ENCODE measurements around the gene MYH6. TPM values are rescaled to one million over a fixed set of nuclear protein-coding genes. Genes with fewer than 3 reads are reported as not detected.
"Not testable (repeated sequence)": the region's sequence is repeated elsewhere in the genome, so short reads cannot be mapped to it uniquely, and the experiment has no call there.

The MYH6 gene
- total RNA-seq, 1 experiment from 2014 or later: not detected

DNA sequence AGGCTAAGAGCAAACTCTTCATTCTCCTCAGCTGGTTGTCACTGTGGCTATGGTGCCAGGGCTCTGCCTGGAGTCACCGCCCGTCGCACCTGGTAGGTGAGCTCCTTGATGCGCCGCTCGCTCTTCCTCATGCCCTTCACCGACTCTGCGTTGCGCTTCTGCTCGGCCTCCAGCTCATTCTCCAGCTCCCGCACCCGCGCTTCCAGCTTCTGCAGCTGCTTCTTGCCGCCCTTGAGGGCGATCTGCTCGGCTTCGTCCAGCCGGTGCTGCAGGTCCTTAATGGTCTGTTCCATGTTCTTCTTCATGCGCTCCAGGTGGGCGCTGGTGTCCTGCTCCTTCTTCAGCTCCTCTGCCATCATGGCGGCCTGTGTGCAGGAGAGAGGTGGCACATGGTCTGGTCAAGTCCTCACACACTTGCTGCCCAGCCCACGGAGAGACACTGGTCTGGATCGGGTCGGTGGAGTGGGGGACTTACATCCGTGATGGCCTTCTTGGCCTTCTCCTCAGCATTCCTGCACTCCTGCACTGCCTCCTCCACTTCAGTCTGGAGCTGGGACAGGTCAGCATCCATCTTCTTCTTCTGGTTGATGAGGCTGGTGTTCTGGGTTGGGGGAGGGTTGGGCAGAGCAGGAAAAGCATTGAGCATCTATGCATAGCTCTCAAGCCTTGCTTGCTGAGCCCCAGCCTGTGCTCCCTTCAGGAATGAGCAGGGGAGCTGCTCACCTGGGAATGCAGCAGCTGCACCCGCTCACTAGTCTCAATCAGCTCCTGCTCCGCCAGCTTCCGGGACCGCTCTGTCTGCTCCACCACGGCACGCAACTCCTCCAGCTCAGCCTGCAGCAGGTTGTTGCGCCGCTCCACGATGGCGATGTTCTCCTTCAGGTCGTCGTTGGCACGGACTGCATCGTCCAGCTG is 7.1 kb upstream of the MYH6 start:
- DNase-seq (ENCODE audit: low read depth): no peak

DNA sequence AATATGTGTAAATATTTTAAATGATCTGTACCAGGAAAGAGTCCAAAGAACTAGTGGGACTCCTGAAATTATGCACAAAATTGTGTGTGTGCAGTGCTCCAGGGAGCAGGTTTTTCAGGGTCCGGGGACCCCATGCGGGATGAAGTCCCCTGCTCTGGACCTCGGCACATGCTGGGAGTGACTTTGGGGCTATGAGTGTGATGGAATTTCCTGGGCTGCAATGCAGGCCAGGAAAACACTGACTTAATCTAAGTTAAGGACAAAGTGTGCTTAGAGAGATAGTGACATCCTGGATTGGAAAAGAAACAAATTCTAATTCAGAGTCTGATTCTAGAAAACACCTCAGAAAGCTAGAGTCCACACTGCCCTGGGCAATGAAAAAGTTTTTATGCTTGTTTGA is 6.2 kb upstream of the MYH6 start:
- DNase-seq (ENCODE audit: low read depth): no peak

DNA sequence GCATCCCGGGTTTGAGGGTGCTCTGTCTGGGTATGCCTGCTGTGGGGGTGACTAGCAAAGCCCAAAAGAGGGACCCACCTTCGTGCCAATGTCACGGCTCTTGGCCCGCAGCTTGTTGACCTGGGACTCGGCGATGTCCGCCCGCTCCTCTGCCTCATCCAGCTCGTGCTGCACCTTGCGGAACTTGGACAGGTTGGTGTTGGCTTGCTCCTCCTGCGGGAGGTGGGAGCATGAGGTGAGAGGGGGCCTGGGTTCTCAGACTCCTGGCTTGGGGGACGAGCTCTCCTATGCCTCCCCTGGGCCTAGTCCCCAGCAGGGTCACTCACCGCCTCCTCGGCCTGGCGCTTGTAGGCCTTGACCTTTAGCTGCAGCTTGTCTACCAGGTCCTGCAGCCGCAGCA is 5.6 kb upstream of the MYH6 start:
- DNase-seq (ENCODE audit: low read depth): no peak

DNA sequence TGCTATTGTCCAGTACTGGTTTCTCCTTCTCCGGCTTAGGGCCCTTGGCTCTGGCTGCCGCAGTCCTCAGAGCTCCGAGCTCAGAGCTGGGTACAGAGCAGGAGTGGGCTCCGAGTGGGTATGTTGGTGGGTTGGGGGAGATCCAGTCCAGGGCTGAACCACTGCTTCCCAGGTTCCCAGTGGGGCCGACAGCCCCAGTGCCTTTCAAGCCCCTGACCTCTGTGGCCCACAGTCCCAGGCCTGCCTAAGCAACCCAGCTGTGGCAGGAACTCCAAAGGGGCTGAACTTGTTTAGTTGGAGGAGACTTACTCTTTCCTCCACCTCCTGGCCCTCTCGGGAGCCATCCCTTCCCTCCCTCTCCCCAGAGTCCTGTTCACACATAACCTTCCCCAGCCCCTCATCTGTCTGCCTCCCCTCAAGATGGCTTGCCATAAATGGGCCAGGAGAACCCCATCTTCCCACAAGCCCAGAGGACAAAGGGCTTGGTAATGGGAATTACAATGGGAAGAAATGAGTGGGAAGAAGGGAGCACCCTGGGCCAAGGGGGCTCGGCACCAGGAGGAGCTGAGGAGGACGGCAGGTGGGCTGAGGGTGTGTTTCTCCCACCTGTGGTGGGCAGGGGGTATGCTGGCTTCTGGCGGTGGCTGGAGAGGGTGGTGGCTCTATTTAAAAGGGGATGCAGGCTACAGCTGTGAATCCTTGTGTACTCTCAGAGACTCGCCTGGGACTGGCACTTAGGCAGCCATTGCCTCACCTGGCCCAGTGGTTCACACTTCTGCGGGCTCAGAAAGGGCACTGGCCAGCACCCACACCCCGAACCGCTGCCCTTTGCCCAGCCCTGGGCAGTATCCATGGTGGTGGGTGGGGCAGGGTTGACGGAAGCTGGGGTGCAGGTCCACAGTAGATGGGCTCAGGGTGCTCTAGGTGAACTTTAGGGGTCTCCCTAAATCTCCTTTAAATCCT is 3.8 kb upstream of the MYH6 start:
- DNase-seq (ENCODE audit: low read depth): no peak

DNA sequence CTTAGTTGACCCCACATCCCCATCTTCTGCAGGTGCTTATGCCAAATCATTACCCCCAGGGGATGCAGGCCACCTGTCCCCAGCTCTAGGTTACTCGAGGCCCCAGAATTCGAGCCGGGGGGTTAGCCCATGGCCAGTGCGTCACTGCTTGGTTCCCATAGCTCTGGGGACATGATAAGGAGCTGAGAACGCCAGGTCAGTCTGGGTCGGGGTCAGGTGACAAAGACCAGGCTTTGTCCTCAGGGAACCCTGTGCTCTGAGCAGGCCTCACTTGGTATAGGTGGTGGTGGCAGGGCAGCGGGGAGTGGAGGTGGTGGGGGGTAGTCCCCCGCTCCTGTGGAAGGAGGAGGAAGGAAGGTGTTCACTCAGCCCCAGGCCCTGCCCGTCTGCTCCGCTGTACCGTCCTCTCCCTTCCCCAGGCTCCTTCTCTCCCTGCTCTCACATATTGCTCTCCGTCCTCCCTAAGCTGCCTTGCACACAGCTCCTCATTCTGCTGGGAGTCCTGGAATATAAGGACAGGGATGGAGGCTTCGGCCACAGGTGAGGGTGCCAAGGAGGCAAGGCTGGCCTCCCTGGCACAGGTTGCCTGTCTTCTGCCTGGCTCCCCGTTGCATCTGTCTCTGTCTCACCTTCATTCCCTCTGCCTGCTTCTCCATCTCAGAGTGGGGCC is 2.0 kb upstream of the MYH6 start:
- DNase-seq (ENCODE audit: low read depth): no peak

DNA sequence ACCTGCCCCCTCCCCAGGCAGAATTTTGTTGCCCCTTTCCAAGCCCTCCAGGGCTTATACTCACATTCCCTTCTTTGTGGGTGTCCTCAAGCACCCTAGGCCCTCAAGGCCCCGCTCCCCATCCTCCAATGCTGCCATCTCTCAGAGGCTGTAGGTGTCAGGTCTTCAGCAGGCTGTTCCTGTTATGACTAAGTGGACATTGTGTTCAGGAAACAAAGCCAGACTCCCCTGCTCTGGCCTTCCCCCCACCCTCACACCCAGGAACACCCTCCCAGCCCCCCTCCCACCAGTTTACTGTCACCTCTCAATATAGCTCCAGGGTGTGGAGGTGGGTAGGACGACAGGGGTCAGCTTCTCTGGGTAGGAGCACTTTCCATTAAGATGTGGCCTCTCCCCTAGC is 1.4 kb upstream of the MYH6 start:
- no peak for DNase-seq (ENCODE audit: low read depth)

DNA sequence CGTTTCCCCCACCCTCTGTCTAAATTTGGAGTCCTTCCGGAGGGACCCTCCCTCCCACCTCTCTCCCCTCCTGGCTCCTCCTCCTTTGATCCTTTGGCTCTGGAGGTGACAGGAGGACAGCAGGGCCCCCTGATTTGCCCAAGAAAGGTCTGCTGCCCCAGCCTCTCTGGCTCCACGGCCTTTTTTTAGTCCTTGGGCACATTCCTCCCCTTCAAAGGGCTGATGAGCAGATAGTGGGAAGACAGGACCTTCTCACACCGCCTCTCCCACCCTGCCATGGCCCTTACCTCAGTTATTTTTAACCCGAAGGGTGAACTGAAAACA is 196 bp upstream of the MYH6 start:
- no peak for DNase-seq (ENCODE audit: low read depth)

DNA sequence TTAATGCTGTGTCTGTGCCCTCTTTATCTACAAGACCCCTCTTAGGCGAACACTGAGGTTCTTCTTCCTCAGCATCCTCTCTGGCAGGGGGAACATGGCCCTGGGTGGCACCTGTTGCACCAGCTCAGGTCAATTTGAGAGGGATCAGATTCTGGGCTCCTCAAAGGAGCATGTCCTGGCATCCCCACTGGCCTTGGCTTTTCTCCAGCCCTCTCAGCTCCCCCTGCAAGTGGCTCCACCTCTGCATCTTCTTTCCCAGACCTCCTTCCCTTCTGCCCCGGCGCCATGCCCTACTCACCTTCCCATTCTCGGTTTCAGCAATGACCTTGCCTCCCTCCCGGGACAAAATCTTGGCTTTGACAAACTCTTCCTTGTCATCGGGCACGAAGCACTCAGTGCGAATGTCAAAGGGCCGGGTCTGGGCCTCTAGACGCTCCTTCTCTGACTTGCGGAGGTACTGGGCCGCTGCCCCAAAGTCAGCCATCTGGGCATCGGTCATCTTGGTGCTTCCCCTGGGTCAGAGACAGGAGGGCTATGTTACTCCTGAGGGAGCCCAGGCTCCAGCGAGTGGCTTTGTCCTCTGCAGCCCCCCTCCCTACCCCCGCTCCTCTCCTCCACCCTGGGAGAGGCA is 1.2 kb downstream of the MYH6 start:
- DNase-seq (ENCODE audit: low read depth): no peak

DNA sequence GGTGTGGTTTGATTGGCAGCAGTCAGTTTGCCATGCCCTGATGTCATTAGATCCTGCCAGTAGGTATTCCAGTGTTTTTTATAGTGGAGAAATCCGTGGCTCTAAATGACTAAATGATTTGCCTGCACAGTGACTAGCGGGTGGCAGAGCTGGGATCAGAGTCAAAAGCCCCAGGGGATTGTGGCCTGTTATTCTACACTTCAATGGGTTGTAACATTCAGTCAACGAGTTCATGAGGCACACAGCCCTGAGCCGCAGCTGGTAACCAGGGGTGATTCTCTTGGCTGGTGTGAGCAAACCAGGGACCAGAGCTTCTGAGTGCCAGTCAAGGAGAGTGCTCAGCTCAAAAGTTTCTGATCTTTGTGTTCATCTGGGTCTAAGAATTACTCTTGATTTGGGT is 1.8 kb downstream of the MYH6 start:
- DNase-seq (ENCODE audit: low read depth): peak; percentile 40

DNA sequence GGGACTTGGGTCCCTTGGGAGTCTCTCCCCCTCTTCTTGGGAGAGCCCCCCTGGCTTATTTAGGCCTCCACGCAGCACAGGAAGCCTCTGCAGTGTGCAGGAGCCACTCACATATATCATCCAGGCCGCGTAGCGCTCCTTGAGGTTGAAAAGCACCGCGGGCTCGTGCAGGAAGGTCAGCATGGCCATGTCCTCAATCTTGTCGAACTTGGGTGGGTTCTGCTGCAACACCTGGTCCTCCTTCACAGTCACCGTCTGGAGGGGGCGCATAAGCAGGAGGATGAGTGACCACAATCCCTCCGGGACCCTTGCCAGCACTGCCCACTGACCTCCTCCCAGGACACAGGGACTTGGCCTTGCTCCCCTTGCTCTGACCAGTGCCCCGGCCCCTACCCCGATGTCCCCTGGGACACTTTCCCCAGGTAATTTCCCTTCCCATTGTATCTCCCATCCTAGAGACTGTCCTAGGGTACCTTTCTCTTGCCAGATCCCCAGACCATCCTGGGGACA is 2.5 kb downstream of the MYH6 start:
- DNase-seq (ENCODE audit: low read depth): no peak

DNA sequence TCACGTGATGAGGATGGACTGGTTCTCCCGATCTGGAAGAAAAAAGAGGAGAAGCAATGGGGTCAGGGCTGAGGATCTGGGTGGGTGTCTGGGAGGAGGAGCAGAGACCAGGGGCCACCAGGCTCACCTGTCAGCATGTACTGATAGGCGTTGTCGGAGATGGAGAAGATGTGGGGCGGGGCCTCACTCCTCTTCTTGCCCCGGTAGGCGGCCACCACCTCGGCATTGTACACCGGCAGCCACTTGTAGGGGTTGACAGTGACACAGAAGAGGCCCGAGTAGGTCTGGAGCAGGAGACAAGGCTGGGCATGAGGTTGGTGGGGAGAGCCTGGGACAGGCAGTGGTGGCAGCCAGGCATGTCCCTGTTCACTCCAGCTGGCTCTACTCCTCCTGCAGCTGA is 3.0 kb downstream of the MYH6 start:
- DNase-seq (ENCODE audit: low read depth): no peak

DNA sequence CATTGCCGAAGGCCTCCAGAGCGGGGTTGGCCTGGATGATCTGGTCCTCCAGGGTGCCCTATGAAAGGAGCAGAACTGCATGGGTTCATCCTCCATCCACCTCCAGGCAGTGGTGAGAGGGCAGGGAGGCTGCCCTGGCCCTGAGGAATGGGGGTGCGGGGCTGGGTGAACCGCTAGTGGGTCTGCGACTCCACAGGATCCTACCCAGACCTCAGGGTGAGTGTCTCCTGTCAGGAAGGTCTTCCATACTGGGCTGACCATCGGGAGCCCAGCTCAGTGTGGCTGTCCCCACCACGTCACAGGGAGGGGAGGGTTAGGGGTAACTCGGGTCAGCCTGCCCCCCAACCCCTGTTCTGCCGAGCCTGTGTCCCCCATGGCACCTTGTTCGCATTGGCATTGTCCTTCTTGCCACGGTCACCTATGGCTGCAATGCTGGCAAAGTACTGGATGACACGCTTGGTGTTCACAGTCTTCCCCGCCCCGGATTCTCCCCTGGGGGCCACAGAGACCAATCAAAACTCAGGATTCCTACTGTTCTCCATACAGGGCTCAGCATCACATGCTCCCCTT is 3.7 kb downstream of the MYH6 start:
- no peak for DNase-seq (ENCODE audit: low read depth)

DNA sequence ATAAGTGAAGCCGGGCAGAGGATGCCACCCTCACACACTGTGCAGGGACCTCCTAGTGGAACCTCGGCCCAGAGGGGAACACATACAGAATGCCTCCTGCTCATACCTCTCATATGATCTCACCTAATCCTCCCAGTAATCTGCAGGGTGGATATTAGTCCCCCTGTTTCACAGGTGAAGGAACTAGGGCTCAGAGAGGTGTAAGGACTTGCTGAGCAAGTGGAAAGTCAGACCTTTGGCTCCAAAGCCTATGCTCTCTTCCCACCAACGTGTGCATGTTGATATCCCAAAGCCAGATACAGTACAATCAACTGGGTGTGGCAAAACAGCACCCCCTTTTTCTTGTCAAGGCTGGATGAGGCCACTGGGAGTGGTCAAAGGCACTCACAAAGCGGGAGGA is 4.2 kb downstream of the MYH6 start:
- no peak for DNase-seq (ENCODE audit: low read depth)

DNA sequence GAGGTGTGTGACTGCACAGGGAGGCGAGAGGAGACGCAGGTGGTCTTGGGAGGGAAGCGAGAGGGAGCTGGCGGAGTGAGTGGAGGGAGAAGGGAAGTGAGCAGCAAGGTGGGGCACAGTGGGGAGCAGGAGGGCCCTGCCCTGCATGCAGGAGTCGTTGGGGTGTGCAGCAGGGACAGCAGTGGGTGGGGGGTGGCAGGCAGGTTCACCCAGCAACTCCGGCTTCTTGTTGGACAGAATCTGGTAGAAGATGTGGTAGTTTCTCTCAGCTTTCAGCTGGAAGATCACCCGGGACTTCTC is 5.0 kb downstream of the MYH6 start:
- DNase-seq (ENCODE audit: low read depth): no peak

DNA sequence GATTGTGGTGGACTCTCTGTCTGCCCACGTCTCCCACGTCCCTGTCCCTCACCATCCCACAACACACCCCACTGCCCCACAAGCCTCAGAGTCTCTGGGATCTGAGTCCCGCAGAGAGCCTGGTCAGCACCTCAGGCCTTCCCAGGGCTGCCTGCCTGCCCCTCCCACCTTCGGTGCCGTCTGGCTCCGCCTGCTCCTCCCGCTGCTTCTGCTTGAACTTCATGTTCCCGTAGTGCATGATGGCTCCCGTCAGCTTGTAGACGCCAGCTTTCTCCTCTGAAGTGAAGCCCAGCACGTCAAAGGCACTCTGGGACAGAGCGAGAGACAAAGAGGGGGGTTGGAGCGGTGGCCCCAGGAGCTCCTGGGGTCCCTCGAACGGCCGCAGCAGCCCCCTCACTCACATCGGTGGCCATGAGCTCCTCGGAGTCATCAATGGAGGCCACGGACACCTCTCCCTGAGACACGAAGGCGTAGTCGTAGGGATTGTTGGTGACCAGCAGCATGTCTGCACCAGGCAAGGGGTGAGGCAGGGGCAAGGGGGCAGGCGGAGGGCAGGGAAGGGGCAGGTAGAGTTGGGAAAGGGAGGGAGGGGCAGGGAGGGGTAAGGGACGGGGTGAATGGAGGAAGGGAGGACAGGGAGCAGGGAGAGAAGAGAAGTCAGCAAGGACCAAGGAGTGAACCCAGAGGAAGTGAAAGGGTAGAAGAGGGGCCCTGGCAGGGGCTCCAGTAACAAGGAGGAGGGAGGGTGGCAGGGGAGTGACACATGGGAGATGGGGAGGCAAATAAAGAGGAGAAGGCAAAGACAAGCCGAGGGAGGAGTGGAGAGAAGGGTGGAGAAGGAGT is 5.6 kb downstream of the MYH6 start:
- no peak for DNase-seq (ENCODE audit: low read depth)

DNA sequence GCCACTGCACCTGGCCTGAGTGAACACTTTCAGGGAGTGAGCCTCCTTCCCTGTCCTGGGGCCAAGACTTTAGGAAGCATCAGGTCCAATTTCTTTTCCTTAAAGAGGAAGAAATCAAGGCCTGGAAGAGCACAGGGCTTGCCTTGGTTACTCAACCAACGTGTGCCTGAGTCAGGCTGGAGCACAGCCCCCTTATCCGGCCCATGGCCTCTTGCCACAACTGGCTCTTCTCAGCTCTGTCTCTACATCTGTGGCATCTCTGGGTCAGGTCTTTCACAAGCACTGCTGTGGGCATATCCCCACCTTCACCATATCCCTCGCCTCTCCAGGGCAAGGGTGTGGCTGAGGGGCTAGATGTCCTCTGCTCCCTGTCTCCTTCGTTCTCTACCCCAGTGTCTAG is 6.8 kb downstream of the MYH6 start:
- no peak for DNase-seq (ENCODE audit: low read depth)

DNA sequence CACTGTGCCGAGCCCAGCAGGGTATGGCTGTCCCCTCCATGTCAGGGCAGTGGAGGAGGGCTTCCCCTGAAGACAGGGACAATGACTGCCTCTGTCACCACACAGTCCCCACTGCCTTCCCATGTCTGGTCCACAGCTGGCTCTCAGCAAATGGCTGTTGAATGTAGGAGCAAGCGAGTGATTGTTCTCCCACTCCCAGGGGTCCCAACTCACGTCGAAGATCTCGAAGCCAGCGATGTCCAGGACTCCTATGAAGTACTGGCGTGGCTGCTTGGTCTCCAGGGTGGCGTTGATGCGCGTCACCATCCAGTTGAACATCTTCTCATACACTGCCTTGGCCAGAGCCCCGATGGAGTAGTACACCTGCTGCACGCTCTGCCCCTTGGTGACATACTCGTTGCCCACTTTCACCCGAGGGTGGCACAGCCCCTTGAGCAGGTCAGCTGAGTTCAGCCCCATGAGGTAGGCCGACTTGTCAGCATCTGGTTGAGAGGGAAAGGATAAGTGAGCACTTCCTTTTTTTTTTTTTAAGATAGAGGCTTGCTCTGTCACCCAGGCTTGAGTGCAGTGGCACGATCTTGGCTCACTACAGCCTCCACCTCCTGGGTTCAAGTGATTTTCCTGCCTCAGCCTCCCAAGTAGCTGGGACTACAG is 7.5 kb downstream of the MYH6 start:
- not testable (repeated sequence) for DNase-seq (ENCODE audit: low read depth)

DNA sequence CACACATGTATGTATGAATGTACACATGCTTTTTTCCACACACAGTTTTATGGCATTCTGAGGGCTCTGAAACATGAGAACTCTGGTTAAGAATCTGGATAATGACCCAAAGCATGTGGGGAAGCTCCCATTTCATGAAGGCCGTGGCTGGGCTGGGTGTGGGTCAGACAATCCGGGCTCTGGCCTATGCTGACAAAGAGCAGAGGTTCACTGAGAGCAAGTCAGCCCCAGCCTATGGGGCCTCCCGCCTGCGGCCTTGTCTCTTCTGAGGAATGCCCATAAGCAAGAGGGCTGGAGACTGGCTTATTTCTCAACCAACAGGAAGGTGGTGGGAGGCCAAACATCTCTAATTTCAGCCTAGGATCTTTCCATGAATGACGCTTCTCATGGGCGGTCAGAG is 8.5 kb downstream of the MYH6 start:
- no peak for DNase-seq (ENCODE audit: low read depth)

DNA sequence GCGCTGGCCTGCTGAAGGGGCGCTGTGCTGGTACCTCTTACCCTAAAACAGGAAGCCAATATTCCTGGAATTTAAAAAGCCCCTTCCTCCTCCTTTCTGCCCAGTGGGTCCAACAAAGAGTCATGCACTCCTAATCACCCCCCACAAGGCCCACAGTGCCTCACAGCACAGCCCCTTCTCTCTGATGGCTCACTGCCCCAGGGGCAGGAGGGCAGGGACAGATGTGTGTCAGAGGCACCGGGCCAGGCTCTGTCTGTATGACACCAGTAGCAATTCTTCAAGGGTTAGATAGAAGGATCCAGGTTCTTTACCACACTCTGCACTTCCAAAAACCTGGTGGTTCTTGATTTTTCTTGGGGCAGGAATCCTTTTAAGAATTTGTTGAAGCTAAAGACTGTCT is 8.9 kb downstream of the MYH6 start:
- no peak for DNase-seq (ENCODE audit: low read depth)

DNA sequence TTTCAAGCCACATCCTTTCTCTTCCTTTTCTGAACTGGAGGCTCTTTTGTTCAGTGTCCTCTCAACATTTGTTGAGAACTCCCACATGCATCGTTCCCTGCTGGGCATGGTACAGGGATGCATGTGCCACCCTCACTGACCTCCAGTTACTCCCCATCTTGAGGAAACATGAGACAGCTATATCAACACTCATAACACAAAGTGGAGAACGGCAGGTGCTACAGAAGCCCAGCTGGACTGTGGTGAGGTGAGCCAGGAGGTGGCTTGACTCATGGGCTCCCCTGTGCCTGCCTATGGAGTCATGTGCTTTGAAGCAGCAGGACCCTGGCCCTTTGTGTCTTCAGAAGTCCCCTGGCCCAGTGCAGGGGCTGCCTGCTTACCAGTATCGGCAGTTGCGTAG is 9.7 kb downstream of the MYH6 start:
- DNase-seq (ENCODE audit: low read depth): no peak
